Ectodermal cell (in vitro differentiated cells): ENCODE data around the gene CCND1.

ENCODE experiments used
- H3K27ac ChIP-seq: 2 replicates; pipeline ENCODE4 v1.7.0; 2013; ENCODE audit warnings: mild to moderate bottlenecking, low read depth, low read length; ENCODE audit not compliant: insufficient read depth, poor library complexity, severe bottlenecking
- H3K27me3 ChIP-seq: 2 replicates; pipeline ENCODE4 v1.7.0; 2013; ENCODE audit warnings: mild to moderate bottlenecking, low read length; ENCODE audit not compliant: insufficient read depth, control insufficient read depth, poor library complexity, severe bottlenecking
- H3K36me3 ChIP-seq: one replicate; pipeline ENCODE4 v1.7.0; 2013; ENCODE audit warnings: low read length; ENCODE audit not compliant: control insufficient read depth, insufficient read depth
- H3K4me1 ChIP-seq: one replicate; pipeline ENCODE4 v1.7.0; 2013; ENCODE audit warnings: low read length; ENCODE audit not compliant: control insufficient read depth, insufficient read depth
- H3K4me3 ChIP-seq: 2 replicates; pipeline ENCODE4 v1.7.0; 2013; ENCODE audit warnings: low read depth, low read length, control low read depth; ENCODE audit not compliant: insufficient read depth
- H3K9me3 ChIP-seq: 2 replicates; pipeline ENCODE4 v1.7.0; 2013; ENCODE audit warnings: mild to moderate bottlenecking, low read length, moderate library complexity; ENCODE audit not compliant: control insufficient read depth
- WGBS, 2 experiments: methylation state at CpG; one replicate each; pipeline ENCODE4 v1.1.7; 2013; ENCODE audit warnings: missing lambda C conversion rate in 2 of 2; 5-methylcytosine and 5-hydroxymethylcytosine counted together

Gene CCND1

GRCh38 chr11:69666752-69667536 lies 26.0 kb downstream of the CCND1 start:
- H3K4me1 ChIP-seq = peaks cover 8% of the 10 kb centered on the region
- no peak overlapping the region for H3K27ac ChIP-seq
- H3K27me3 ChIP-seq = no peaks in the 10 kb centered on the region
- H3K4me3 ChIP-seq = no peak overlapping the region
- WGBS, 2 experiments = 91 to 93% methylated on average over 33 of the region's 33 CpGs
- H3K9me3 ChIP-seq = no peaks in the 10 kb centered on the region
- peaks cover 7% of the 10 kb centered on the region for H3K36me3 ChIP-seq

GRCh38 chr11:69667619-69668604 lies 27.0 kb downstream of the CCND1 start:
- Histone ChIP-seq H3K27me3 (no peaks in the 10 kb centered on the region), H3K4me3 (no peak overlapping the region), H3K36me3 (peaks cover 7% of the 10 kb centered on the region), H3K9me3 (no peaks in the 10 kb centered on the region), H3K27ac (no peak overlapping the region), H3K4me1 (peaks cover 8% of the 10 kb centered on the region)
- WGBS, 2 experiments = 93 to 94% methylated on average over 26 of the region's 26 CpGs

GRCh38 chr11:69669486-69669885 lies 28.5 kb downstream of the CCND1 start:
- Histone ChIP-seq H3K27me3 (no peaks in the 10 kb centered on the region), H3K9me3 (no peaks in the 10 kb centered on the region), H3K36me3 (peaks cover 7% of the 10 kb centered on the region), H3K27ac (no peak overlapping the region), H3K4me3 (no peak overlapping the region), H3K4me1 (peaks cover 9% of the 10 kb centered on the region)
- WGBS, 2 experiments = 93 to 95% methylated on average over 19 of the region's 19 CpGs

- H3K36me3 ChIP-seq = peaks cover under 1% of the 10 kb centered on the region
- WGBS, 2 experiments = 49 to 53% methylated on average over 18 of the region's 18 CpGs
Measured at GRCh38 chr11:69670158-69670845, 29.3 kb downstream of the CCND1 start.

GRCh38 chr11:69671734-69672465 lies 30.9 kb downstream of the CCND1 start:
- Histone ChIP-seq H3K4me3 (no peak overlapping the region), H3K36me3 (no peaks in the 10 kb centered on the region), H3K27ac (no peak overlapping the region), H3K9me3 (no peaks in the 10 kb centered on the region), H3K27me3 (no peaks in the 10 kb centered on the region), H3K4me1 (peaks cover 9% of the 10 kb centered on the region)
- WGBS, 2 experiments = 96% methylated on average over 8 to 9 of the region's 10 CpGs

More at GRCh38 chr11:69670158-69670845, 29.3 kb downstream of the CCND1 start:
- Histone ChIP-seq H3K27ac (peak overlapping the region; percentile 17), H3K27me3 (no peaks in the 10 kb centered on the region), H3K4me1 (peaks cover 9% of the 10 kb centered on the region), H3K4me3 (no peak overlapping the region), H3K9me3 (no peaks in the 10 kb centered on the region)

- H3K9me3 ChIP-seq = no peaks in the 10 kb centered on the region
- WGBS, 2 experiments = 33% methylated on average over 18 of the region's 18 CpGs
- peaks cover 9% of the 10 kb centered on the region for H3K4me1 ChIP-seq
- H3K4me3 ChIP-seq = peak overlapping the region; percentile 97
- no peaks in the 10 kb centered on the region for H3K27me3 ChIP-seq
- H3K36me3 ChIP-seq = no peaks in the 10 kb centered on the region
- peak overlapping the region; percentile 13 for H3K27ac ChIP-seq
Measured at GRCh38 chr11:69674267-69674885, 33.4 kb downstream of the CCND1 start.

- peaks cover 9% of the 10 kb centered on the region for H3K4me1 ChIP-seq
- WGBS, 2 experiments = 9% methylated on average over 72 of the region's 72 CpGs
- H3K27ac ChIP-seq = peak within 1 kb of the TSS; percentile 13
Measured at GRCh38 chr11:69674886-69675714, 34.1 kb downstream of the CCND1 start, which contains the start of gene LTO1. Gene LTO1, minus strand, starts transcription at chr11:69675353. Its CDS starts 114 bp downstream, at chr11:69675239.

GRCh38 chr11:69677749-69678148 lies 36.8 kb downstream of the CCND1 start:
- Histone ChIP-seq H3K4me3 (no peak overlapping the region), H3K36me3 (no peaks in the 10 kb centered on the region), H3K9me3 (no peaks in the 10 kb centered on the region), H3K4me1 (peaks cover 6% of the 10 kb centered on the region), H3K27me3 (no peaks in the 10 kb centered on the region), H3K27ac (no peak overlapping the region)
- 100% methylated on average over 2 of the region's 2 CpGs; no CpG with 5 or more reads in 1 of the 2 experiments for WGBS, 2 experiments

More at GRCh38 chr11:69674886-69675714, 34.1 kb downstream of the CCND1 start, which contains the start of gene LTO1:
- Histone ChIP-seq H3K27me3 (no peaks in the 10 kb centered on the region), H3K36me3 (no peaks in the 10 kb centered on the region), H3K9me3 (no peaks in the 10 kb centered on the region), H3K4me3 (peak within 1 kb of the TSS; percentile 97)
